Activated T-helper 1 cell treated with Interleukin-2 at 50 U/mL for 16 hours (primary cell): Measurements from ENCODE around the gene ABCG4.
"Not testable (repeated sequence)": the region's sequence is repeated elsewhere in the genome, so short reads cannot be mapped to it uniquely, and the experiment has no call there.

Experiments
- DNase-seq: peaks from one replicate; pipeline ENCODE4 v3.0.0-alpha.2; 2020; ENCODE audit warnings: low read depth

Gene ABCG4

GRCh38 chr11:119154178-119154577, 5.3 kb downstream of the ABCG4 start:
- no peak for DNase-seq

DNA sequence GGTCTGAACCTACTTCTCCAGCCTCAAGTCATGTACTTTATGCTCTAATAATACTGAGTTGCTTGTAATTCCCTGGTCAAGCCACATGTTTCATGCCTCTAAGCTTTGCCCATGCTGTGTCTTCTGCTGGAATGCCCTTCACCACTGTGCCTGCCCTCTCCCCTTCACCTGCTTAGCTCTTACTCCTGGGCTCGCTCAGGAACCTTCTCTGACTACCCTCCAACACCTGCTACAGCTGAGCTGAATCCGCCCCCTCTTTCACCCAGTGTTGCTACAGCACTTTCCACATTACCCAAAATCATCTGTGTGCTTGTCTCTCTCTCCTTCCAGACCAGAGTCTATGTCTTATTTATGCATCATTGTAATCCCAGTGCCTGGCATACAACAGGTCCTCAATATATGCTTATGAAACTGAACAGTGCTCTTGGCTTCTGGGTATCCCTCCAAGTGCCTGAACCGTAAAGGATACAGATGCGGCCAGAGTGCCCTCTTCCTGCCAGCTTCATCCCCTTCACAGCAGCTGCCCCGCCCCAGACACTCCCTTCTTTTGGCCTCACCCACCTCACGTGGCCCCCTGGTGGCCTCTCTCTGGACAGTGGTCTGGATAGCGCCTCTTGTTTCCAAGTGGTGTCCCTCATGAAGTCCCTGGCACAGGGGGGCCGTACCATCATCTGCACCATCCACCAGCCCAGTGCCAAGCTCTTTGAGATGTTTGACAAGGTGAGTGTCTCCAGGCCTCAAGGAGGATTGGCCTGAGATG, 7.1 kb downstream of the ABCG4 start:
- no peak for DNase-seq

- no peak for DNase-seq
Measured at GRCh38 chr11:119156496-119156895, 7.6 kb downstream of the ABCG4 start.

- no peak for DNase-seq
Measured at GRCh38 chr11:119157063-119157462, 8.2 kb downstream of the ABCG4 start.

DNA sequence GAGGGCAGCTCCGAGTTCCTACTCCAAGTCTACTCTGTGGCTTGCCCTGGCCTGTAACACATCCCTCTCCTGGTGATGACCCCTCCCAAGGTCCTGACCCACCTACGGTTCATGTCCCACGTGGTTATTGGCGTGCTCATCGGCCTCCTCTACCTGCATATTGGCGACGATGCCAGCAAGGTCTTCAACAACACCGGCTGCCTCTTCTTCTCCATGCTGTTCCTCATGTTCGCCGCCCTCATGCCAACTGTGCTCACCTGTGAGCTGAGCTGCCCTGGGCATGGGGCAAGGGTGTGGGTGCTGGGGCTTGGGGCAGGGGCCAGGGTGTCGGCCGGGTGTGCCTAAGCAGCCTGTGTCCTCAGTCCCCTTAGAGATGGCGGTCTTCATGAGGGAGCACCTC, 9.6 kb downstream of the ABCG4 start:
- no peak for DNase-seq

DNA sequence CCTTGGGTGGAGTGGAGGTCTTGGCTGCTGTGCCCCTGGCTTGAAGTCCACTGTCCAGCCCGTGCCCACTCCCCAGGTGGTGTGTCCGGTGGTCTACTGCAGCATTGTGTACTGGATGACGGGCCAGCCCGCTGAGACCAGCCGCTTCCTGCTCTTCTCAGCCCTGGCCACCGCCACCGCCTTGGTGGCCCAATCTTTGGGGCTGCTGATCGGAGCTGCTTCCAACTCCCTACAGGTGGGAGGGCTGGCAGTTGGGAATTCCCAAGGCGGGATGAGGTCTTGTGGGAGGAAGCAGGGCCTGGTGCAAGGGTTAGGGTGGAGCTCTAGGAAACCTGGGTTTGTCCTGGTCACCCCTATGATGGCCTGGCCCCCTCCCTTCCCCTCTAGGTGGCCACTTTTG, 11.3 kb downstream of the ABCG4 start:
- DNase-seq: no peak

DNA sequence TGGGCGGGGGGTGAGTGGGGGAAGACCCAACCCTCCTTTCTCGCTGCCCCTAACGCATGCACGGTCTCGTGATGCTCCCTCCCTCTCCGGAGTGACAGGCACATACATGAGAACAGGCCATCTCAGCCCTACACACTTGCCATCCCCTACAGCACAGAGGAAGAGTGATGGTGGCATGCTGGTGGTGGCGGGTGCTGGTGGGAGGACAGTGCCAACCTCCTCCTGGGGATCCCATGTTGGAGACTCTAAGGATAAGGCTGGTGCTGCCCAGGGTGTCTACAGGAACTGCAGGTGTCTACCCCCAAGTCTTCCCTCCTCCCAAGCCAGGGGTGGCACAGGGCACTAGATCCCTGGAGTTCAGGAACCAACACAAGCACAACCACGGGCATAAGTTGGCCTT, 13.0 kb downstream of the ABCG4 start:
- no peak for DNase-seq

GRCh38 chr11:119166368-119167076, 17.7 kb downstream of the ABCG4 start:
- DNase-seq: no peak

DNA sequence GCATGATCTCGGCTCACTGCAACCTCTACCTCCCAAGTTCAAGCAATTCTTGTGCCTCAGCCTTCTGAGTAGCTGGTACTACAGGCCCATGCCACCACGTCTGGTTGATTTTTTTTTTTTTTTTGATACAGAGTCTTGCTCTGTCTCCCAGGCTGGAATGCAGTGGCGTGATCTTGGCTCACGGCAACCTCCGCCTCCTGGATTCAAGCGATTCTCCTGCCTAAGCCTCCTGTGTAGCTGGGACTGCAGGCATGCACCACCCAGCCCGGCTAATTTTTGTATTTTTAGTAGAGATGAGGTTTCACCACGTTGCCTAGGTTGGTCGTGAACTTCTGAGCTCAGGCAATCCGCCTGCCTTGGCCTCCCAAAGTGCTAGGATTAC, 18.2 kb downstream of the ABCG4 start:
- DNase-seq: not testable (repeated sequence)

DNA sequence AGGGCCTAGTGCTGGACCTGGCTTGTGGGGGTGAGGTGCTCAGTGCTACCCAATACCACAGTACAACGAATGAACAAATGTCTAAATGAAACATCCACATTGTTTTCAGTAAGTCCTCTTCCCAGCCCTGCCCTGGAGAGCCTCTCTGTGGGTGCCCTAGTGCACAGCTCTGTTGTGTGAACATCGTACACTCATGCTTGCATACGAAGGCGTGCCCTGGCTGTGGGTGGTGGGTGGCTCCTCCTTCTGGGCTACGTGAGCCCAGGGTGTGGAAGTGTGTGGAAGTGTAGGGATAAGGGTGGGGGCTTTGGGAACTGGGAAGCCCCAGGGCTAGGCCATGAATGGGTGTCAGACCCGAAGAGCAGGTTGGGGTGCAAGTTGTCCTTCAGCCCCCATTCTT, 19.1 kb downstream of the ABCG4 start:
- no peak for DNase-seq

DNA sequence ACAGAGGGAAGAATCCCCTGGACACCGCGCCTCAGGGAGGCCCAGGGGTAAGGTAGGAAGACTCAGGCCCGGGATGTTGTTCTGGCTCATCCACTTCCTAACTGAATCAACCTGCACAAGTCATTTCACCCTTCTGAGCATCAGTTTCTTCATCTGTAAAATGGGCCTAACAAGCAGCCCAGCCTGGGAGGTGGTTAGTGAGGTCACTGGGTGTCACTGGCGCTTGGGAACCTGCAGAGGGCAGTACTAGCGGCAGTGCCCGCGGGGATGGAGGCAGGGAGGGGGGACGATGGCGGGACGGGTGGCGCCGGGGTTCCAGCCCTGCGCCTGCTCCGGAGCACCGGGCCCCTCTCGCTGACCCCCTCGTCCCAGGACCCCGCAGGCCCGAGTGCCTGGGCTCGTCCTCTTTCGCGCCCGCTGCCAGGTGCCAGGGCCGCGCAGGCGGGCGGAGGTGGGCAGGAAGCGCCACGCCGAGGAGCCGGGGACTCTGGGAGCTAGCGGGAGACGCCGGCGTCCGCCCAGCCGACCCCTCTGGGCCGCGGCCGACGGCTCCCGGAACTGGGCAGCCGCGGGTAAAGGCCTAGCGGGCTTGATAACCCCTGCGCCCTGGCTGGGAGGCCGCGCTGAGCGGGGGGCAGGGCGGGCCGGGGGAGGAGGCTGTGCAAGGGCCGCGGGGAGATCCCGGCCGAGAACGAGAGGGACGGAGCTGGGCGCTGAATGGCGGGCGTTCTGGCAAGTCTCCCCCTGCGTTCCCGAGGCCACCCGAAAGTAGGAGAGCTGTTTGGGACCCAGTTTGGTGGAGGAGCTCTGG, 19.8 kb downstream of the ABCG4 start, which contains the start of gene NLRX1:
TSS of gene NLRX1 (plus strand) at position 255 of the 811 bp plus-strand sequence. CDS start 2,679 bp downstream, outside the sequence.
- peak; percentile 69 for DNase-seq

- DNase-seq: peak; percentile 7
Measured at GRCh38 chr11:119169282-119169719, 20.4 kb downstream of the ABCG4 start.

- no peak for DNase-seq
Measured at GRCh38 chr11:119172513-119172912, 23.7 kb downstream of the ABCG4 start.

- DNase-seq: no peak
Measured at GRCh38 chr11:119173453-119173852, 24.6 kb downstream of the ABCG4 start.

DNA sequence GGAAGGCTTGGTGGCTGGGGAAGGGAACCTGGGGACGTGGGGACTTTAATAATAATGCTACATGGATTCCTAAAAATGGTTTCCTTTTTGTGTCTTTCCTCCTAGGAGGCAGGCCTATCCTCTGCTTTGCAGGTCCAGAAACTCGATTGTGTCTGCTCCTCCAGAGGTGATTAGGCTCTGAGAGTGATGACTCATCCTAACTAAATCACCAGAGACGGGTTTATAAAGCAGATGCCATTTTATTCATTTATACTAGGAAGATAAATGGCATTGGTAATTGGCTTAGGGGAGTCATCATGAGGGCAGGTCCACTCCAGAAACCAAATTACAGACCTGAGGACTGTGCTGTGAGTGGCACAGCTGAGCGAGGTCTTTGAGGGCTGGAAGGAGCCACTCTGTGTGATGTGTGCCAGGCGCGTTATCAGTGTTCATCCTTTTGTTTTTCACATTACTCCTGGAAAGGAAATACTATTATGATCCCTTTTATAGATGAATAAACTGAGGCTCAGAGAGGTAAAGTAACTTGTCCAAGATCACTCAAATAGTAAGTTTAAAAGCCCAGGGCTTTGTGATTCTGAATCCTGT, 26.7 kb downstream of the ABCG4 start:
- no peak for DNase-seq

DNA sequence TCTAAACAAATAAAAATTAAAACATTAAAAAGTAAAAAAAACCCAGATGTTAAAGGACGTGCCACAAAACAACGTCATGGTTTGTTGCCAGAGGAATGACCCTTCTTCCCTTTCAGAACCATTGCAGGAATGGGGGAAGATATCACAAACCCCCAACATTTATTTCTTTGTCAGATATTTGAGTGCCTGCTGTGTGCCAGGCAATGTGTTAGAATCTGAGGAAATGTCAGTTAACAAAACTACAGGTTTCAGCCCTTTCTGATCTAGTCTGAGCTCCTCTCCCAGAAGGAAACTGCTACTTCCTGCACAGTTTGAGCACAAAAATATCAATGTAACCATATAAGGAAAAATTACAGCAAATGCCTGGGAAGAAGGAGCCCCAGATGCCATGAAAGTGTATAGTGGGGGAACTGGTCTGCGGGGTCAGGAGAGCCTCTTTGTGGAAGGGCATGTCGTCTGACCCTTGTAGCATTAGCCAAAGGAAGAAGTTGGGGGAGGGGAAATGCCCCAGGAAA, 29.4 kb downstream of the ABCG4 start:
- no peak for DNase-seq

- no peak for DNase-seq
Measured at GRCh38 chr11:119179342-119179741, 30.5 kb downstream of the ABCG4 start.

DNA sequence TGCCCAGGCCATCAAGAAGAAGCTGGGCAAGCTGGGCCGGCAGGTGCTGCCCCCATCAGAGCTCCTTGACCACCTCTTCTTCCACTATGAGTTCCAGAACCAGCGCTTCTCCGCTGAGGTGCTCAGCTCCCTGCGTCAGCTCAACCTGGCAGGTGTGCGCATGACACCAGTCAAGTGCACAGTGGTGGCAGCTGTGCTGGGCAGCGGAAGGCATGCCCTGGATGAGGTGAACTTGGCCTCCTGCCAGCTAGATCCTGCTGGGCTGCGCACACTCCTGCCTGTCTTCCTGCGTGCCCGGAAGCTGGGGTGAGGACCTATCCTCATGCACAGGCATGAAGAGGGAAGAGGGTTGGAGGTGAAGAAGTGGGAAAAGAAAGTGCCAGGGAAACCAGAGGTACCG, 31.1 kb downstream of the ABCG4 start:
- no peak for DNase-seq

DNA sequence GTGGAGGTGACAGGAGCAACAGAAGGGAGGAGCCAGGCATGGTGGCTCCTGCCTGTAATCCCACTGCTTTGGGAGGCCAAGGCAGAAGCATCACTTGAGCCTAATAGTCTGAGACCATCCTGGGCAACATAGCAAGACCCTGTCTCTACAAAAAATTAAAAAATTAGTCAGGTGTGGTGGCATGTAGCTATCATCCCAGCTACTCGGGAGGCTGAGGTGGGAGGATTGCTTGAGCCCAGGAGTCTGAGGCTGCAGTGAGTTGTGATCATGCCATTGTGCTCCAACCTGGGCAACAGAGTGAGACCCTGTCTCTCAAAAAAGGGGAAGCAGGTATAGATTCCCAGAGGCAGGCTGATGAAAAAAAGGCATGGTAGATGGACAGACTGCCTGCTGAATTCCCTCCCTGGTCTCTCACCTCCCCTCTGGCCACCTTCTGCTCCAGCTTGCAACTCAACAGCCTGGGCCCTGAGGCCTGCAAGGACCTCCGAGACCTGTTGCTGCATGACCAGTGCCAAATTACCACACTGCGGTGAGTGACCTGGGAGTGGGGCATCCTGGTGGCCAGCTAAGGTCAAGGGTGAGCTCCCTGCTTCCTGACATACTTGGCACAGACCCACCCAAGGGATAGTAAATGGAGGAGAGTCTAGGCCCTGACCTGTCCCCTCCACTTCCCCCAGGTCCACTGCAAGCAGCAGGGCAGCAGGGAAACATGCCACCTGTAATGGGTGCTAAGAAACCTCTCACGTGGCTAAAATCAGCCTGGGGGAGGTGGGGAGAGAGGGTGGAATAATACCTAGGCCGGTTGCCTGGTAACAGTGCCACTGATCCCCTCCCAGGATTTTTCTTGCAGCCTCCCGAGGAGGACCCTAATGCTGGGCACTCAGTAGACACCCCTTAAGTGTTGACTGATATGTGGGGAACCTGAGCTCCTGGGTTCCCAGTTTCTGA, 32.2 kb downstream of the ABCG4 start:
- no peak for DNase-seq

DNA sequence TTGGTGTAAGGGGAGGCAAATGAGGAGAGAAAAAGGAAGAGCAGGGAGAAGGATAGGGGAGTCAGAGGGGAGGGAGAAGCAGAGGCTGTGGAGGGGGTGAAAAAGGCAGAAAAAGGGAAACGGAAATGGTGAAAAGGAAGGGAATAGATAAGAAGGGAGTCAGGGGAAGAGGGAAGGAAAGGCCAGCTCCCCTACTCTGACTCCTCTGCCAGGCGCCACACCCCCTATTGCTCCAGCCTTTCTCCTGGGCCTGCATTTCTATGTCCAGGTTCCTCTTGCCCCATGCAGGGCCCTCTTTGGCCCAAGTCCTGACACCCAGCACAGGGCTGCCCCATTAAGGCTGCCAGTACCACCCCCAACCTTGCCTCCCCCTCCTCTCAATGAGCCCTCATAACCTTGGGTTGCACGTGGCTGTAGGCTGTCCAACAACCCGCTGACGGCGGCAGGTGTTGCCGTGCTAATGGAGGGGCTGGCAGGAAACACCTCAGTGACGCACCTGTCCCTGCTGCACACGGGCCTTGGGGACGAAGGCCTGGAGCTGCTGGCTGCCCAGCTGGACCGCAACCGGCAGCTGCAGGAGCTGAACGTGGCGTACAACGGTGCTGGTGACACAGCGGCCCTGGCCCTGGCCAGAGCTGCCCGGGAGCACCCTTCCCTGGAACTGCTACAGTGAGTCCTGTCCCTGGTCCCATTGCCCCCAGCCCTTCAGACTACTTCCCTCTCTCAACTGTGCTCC, 33.0 kb downstream of the ABCG4 start:
- no peak for DNase-seq
